ENCODE measurements around the gene UBA52.
"Not testable (repeated sequence)": the region's sequence is repeated elsewhere in the genome, so short reads cannot be mapped to it uniquely, and the experiment has no call there.

UBA52 gene

GRCh38 chr19:18593367-18594095 is 21.9 kb downstream of the UBA52 start:
- no peak for DNase-seq

DNA sequence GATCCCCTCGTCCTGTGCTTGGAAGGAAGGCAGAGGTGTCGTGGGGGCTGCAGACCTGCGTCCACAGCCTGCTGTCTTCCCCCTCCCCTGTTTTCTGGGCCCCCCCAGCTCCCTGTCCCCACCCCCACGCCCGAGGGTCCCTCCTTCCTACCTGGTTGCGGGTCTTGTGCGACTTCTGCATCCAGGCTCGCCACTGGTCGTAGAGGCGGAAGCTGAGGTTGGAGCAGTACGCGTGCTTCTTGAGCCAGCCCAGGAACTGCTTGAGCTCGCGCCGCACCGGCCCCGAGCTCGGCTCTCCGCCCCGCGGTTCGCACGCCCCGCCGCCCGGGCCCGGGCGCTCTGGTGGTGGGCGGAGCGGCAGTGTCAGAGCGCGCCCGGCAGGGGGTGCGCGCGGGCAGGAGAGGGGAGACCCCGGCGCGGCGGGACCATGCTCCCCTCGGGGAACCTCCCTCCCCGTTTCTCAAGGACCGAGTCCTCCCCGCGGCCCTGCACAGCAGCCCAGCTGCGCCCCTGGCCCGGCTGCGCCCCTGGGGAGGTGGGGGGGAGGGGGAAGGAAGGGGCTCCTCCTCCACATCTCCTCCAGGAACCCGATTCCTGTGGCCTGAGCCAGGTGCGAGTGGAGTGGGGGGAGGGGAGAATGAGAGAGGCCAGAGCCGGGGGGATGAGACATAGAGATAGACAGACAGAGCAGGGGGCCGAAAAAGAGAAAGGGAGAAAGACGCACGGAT is 22.6 kb downstream of the UBA52 start:
- peak; percentile 75 for DNase-seq

DNA sequence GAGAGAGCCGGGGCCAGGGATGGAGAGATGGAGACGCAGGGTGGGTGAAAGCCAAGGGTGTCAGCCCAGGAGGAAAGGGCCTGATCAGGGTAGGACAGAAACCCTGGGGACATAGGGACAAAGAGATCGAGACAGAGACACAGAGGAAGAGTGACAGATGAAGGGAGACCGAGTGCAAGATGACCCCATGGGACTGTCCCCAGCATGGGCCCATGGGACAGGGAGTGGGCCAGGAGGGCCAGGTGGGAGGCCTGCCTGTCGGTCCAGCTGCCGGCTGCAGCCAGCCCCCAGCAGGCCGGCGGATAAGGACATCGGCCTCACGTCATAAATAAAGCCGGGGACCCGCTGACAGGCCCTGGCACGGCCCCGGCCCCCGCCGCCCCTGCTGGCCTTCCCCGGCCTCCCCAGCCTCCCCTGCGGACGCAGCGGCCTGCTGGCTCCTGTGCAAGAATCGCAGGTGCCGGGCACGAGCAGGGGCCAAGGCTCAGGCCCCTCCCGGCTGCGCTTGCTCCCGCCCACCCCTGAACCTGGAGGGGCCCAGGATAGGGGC is 23.2 kb downstream of the UBA52 start:
- no peak for DNase-seq

DNA sequence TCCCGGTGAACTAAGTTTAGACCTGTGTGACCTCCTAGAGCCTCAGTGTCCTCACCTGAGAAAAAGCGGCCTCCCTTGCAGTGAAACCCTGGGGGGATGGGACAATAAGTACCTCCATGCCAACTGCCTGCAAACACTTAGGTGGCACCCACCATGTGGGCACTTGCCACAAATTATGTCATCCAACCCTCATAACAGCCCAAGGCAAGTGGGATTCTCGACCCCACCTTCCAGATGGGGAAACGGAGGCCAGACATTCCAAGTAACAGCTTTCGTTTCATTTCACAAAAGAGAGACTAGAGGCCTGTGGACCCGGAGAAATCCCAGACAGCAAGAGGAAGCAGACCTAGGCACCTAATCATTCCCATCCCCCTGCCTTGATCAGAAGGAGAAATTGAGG is 23.8 kb downstream of the UBA52 start:
- DNase-seq, result no peak

DNA sequence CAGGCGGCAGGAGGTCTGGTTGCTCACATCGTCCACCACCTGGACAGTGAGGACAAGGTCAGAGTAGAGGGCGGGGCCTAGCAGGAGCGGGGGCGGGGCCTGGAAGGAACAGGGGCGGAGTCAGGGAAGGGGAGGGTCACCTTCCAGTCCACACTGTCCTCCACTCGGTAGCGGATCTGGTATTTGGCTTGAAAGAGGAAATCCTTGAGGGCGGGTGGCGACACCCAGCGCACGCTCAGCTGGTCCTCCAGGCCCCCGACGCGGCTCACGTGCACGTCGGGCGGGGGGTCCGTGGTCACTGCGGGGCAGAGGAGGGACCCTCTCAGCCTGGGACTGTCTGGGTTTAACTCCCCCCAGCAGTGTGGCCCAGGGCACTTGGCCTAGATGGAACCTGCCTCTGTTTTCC is 25.1 kb downstream of the UBA52 start:
- DNase-seq, result no peak

- no peak for DNase-seq
Observed at GRCh38 chr19:18597809-18598660, 26.4 kb downstream of the UBA52 start.

DNA sequence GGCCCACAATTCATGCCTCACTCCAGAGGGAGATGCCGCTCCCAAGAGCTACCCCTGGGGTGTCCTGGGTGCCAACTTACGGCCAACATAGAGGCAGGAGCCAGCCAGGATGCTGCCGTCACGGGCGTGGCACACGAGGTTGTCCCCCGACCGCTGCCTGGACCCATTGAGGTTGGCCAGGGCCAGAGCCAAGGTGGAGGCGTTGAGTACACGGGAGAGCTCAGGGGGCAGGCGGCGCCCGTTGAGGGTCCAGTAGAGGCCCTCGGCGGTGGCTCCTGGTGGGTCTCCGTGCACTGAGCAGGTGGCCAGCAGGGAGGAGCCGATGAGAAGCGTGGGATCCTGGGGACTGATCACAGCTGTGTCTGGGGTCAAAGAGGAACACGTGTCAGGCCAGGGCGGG is 27.8 kb downstream of the UBA52 start:
- DNase-seq, result no peak

- DNase-seq, result not testable (repeated sequence)
Observed at GRCh38 chr19:18600692-18601397, 29.2 kb downstream of the UBA52 start.

GRCh38 chr19:18601875-18602274 is 30.2 kb downstream of the UBA52 start:
- no peak for DNase-seq

DNA sequence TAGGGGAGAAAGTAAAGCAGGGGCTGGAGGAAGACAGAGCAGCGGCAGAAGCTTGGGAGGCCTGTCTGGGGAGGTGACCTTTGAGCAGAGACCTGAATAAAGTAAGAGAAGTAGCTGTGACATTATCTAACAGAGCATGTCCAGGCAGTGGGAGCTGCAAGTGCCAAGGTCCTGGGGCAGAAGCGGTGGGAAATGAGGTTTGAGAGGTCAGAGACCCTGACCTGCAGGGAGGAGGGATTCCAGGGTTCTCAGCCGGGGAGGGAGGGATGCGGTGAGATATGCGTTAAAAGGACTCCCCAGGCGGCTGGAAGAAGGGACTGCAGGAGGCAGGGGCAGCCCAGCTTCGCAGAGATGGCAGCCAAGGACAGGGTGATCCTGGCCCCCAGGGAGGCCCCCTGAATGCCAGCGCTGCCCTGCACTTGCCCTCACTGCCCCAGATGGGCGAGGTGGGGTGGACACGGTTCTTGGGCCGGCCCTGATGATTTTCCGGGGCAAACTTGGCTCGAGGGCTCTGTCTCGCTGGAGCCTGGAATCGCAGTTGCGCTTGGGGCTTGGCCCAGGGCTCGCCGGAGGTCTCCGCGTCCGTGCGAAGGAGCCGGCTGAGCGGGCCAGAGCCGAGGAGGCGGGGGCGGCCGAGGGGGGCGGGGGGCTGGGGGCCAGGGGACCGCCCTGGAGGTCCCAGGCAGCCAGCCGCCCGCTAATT is 31.7 kb downstream of the UBA52 start:
- no peak for DNase-seq

DNA sequence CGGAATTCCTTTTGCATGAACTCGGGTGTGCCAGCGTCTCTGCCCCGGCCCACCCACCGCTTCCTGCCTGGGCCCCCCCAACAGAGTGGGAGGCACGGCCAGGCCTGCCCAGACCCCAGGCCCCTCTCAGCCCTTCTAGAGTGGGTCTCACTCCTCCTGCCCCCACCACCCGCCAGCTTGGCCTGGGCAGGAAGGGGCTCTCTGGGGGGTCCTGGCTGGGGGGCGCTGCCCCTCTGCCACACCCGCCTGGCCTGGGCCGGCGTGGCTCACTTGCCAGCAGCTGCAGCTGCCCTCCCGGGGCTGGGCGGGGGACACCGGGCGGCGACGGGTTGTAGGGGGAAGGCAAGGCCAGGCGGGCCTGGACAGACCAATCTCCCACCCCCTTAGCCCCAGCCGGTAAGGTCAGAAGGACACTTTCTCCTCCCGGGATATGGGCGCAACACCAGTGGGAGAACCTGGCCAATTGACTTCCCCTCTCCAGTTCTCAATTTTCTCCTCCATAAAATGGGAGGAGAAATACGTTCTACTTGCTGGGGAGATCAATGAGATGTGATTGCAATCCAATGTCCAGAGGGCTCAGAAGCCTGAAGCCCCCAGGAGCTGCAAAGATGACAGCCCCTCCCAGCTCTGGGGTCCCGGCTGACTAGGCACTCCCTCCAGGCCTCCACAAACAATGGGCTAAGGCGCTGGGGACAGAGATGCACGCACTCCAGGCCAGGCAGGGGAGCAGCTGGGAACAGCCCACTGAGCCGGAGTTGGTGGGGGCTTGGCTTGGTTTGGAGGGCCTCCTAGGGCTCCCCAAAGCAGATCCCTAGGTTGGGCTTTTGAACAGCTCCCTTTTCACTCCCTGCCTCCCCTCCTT is 32.5 kb downstream of the UBA52 start:
- no peak for DNase-seq

- DNase-seq, result no peak
Observed at GRCh38 chr19:18604820-18605159, 33.1 kb downstream of the UBA52 start.

- no peak for DNase-seq
Observed at GRCh38 chr19:18605196-18605545, 33.5 kb downstream of the UBA52 start.

- no peak for DNase-seq
Observed at GRCh38 chr19:18605546-18606280, 34.1 kb downstream of the UBA52 start.

GRCh38 chr19:18606281-18607225 is 34.9 kb downstream of the UBA52 start, which contains the start of gene CRLF1:
Gene CRLF1 (minus strand): TSS chr19:18606799. CDS start chr19:18606656, 143 bp downstream.
- DNase-seq, result no peak

DNA sequence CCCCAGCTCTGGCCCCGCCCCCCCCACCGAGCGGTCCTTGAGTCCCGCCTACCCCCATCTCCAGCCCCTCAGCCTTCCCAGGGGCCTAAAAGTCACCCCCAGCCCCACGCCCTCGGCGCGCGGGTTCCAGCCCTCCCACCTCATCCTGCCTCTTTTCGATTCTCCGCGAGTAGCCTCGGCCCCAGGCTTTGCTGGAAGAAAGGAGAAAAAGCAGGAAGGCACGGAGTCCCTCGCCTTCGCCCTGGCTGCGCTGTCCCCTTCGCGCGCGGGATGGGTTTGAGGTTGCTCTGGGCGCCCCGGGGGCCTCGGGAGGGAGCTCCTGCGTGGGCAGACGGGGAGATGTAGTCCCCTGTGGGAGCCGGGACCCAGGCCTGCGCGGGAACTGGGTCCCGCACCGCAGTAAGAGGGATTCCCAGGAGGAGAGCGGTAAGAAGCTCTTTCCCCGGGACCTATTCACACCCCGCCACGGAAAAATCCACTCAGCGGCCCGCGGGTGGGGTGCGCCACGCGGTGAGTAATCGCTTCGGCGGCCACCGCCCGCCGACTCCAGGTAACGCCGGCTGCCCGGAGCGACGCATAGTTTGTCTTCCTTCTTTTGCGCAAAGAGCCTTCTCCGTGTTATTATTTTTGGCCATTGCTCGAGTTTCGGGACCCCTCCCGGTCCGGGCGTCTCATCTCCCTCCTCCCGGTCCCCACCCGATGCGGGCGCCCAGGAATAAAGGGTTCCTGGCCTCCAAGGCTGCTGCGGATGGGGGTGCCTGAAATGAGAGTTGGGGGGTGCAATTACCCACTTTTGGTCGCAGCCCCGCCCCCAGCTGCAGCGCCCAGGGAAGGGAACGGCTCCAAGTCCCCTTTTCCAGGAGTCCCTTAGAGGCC is 35.8 kb downstream of the UBA52 start:
- no peak for DNase-seq

GRCh38 chr19:18608102-18608804 is 36.6 kb downstream of the UBA52 start:
- no peak for DNase-seq
